SK-N-SH (cell line): ENCODE results near the gene COL4A5. TPM values are rescaled to one million over a fixed set of nuclear protein-coding genes. Genes with fewer than 3 reads are reported as not detected.

Experiments
- CTCF ChIA-PET: fragments of 300-600, 350-600 bp; formaldehyde crosslinking; extraction: SDS; loops from one replicate; lab custom pipeline; 2021; lab: Yijun Ruan, JAX
- POLR2A ChIA-PET: fragments of 350-600 bp; sonication (Branson Sonifier 250); formaldehyde crosslinking; extraction: SDS; loops from one replicate; lab custom pipeline; 2020; ENCODE audit warnings: antibody characterized with exemption, inconsistent platforms; lab: Yijun Ruan, JAX
- DNase-seq: peaks from one replicate; pipeline ENCODE4 v3.0.0; 2012
- H2AFZ ChIP-seq: fragments of 200-600 bp; sonication (generic); 2 replicates; pipeline ENCODE4 v1.8.1; 2016; ENCODE audit warnings: antibody characterized with exemption, mild to moderate bottlenecking, low read depth
- H3F3A ChIP-seq: fragments of 200-600 bp; sonication (generic); replicated peaks from 2 replicates; pipeline ENCODE3; 2016; ENCODE audit warnings: antibody characterized with exemption, mild to moderate bottlenecking; ENCODE audit not compliant: insufficient read depth
- H3K27ac ChIP-seq, 2 experiments: fragments of 200-500 bp in 1 of 2; fragments of 200-600 bp in 1 of 2; sonication (Bioruptor generic) in 1 of 2; sonication (generic), shearing (Covaris generic) in 1 of 2; 2 replicates each; pipeline versions ENCODE4 v1.5.1 to v1.6.1; 2014 to 2016; ENCODE audit warnings: low read depth in 2 of 2, inconsistent platforms in 1 of 2, low read length in 1 of 2, mild to moderate bottlenecking in 1 of 2, mixed read lengths in 1 of 2
- H3K27me3 ChIP-seq: fragments of 200-600 bp; sonication (generic), shearing (Covaris generic); 2 replicates; pipeline ENCODE4 v1.6.1; 2016; ENCODE audit warnings: mixed run types; ENCODE audit not compliant: insufficient read depth
- H3K36me3 ChIP-seq, 2 experiments: fragments of 200-500 bp in 1 of 2; fragments of 200-600 bp in 1 of 2; sonication (Bioruptor generic) in 1 of 2; sonication (generic) in 1 of 2; replicated peaks in 1 of 2; 2 replicates each; pipeline versions ENCODE3 to v1.5.1; 2014 to 2016; ENCODE audit warnings: low read length in 1 of 2, mild to moderate bottlenecking in 1 of 2; ENCODE audit not compliant: insufficient read depth in 2 of 2, control insufficient read depth in 1 of 2
- H3K4me1 ChIP-seq, 2 experiments: fragments of 200-500 bp in 1 of 2; fragments of 200-600 bp in 1 of 2; sonication (Bioruptor generic) in 1 of 2; sonication (generic), shearing (Covaris generic) in 1 of 2; 2 replicates each; pipeline versions ENCODE4 v1.5.1 to v1.6.1; 2014 to 2016; ENCODE audit warnings: low read depth in 1 of 2, low read length in 1 of 2, mixed run types in 1 of 2; ENCODE audit not compliant: insufficient read depth in 2 of 2, control insufficient read depth in 1 of 2
- H3K4me2 ChIP-seq: fragments of 200-600 bp; sonication (generic), shearing (Covaris generic); 2 replicates; pipeline ENCODE4 v1.6.1; 2017; ENCODE audit warnings: mixed run types
- H3K4me3 ChIP-seq, 2 experiments: fragments of 200-500 bp in 1 of 2; fragments of 200-600 bp in 1 of 2; sonication (Bioruptor generic) in 1 of 2; sonication (generic), shearing (Covaris generic) in 1 of 2; 2 replicates each; pipeline versions ENCODE4 v1.5.1 to v1.8.1; 2014 to 2016; ENCODE audit warnings: low read depth in 2 of 2, inconsistent platforms in 1 of 2, low read length in 1 of 2, mild to moderate bottlenecking in 1 of 2, mixed read lengths in 1 of 2, moderate library complexity in 1 of 2
- H3K79me2 ChIP-seq: fragments of 200-600 bp; sonication (generic); 2 replicates; pipeline ENCODE4 v1.8.1; 2017; ENCODE audit warnings: mild to moderate bottlenecking; ENCODE audit not compliant: insufficient read depth
- H3K9ac ChIP-seq: fragments of 200-600 bp; sonication (generic); 2 replicates; pipeline ENCODE4 v1.6.1; 2017; ENCODE audit warnings: mixed run types
- H3K9me2 ChIP-seq: fragments of 200-600 bp; sonication (generic); 2 replicates; pipeline ENCODE4 v1.6.1; 2017; ENCODE audit warnings: mixed run types
- H3K9me3 ChIP-seq: fragments of 200-600 bp; sonication (generic); 2 replicates; pipeline ENCODE4 v1.6.1; 2017; ENCODE audit warnings: mixed run types, mild to moderate bottlenecking, moderate library complexity
- H4K20me1 ChIP-seq: fragments of 200-600 bp; sonication (generic); 2 replicates; pipeline ENCODE4 v1.6.1; 2017; ENCODE audit warnings: mild to moderate bottlenecking, mixed run types; ENCODE audit not compliant: insufficient read depth
- CHD2 ChIP-seq: fragments of 150-350 bp; IDR thresholded peaks from 2 replicates; pipeline ENCODE4 v1.6.1; 2018; ENCODE audit warnings: low read length; ENCODE audit not compliant: partially characterized antibody
- ELF1 ChIP-seq: IDR thresholded peaks from 2 replicates; pipeline ENCODE4 v1.4.0; 2012
- EZH2phosphoT487 ChIP-seq: fragments of 200-600 bp; sonication (generic); IDR thresholded peaks from 2 replicates; pipeline ENCODE4 v1.6.1; 2017; ENCODE audit warnings: low read depth, mixed run types, mild to moderate bottlenecking, antibody characterized with exemption, moderate library complexity, borderline replicate concordance
- GABPA ChIP-seq: IDR thresholded peaks from 2 replicates; pipeline ENCODE4 v1.4.0; 2012; ENCODE audit warnings: low read depth, mild to moderate bottlenecking
- MAX ChIP-seq: IDR thresholded peaks from 2 replicates; pipeline ENCODE4 v1.4.0; 2012; ENCODE audit warnings: low read depth
- MEF2A ChIP-seq: IDR thresholded peaks from 2 replicates; pipeline ENCODE4 v1.4.0; 2012; ENCODE audit warnings: low read depth, borderline replicate concordance
- NRF1 ChIP-seq: IDR thresholded peaks from 2 replicates; pipeline ENCODE4 v1.6.1; 2012; ENCODE audit warnings: low read depth, mild to moderate bottlenecking, low read length
- RAD21 ChIP-seq: IDR thresholded peaks from 2 replicates; pipeline ENCODE4 v1.6.1; 2012; ENCODE audit warnings: mild to moderate bottlenecking, low read length
- RCOR1 ChIP-seq: fragments of 150-350 bp; IDR thresholded peaks from 2 replicates; pipeline ENCODE4 v1.6.1; 2017; ENCODE audit warnings: antibody characterized with exemption, low read length
- REST ChIP-seq: IDR thresholded peaks from 2 replicates; pipeline ENCODE4 v1.6.1; 2012; ENCODE audit warnings: mild to moderate bottlenecking, low read depth, low read length, moderate library complexity
- RFX5 ChIP-seq: IDR thresholded peaks from 2 replicates; pipeline ENCODE4 v1.6.1; 2012; ENCODE audit warnings: mild to moderate bottlenecking, improper control_type of control experiment, low read length
- SIN3A ChIP-seq: IDR thresholded peaks from 2 replicates; pipeline ENCODE4 v1.6.1; 2012; ENCODE audit warnings: low read depth, mild to moderate bottlenecking, low read length, moderate library complexity, borderline replicate concordance
- TAF1 ChIP-seq: IDR thresholded peaks from 2 replicates; pipeline ENCODE4 v1.6.1; 2012; ENCODE audit warnings: low read depth, mild to moderate bottlenecking, low read length, moderate library complexity, borderline replicate concordance
- USF1 ChIP-seq: IDR thresholded peaks from 2 replicates; pipeline ENCODE4 v1.4.0; 2012; ENCODE audit warnings: low read depth, borderline replicate concordance
- USF2 ChIP-seq: fragments of 150-350 bp; IDR thresholded peaks from 2 replicates; pipeline ENCODE4 v1.6.1; 2017; ENCODE audit warnings: antibody characterized with exemption, low read length, low read depth, borderline replicate concordance
- YY1 ChIP-seq: IDR thresholded peaks from 2 replicates; pipeline ENCODE4 v1.4.0; 2012; ENCODE audit warnings: low read depth, mild to moderate bottlenecking
- ZBTB33 ChIP-seq: IDR thresholded peaks from 2 replicates; pipeline ENCODE4 v1.4.0; 2012; ENCODE audit warnings: low read depth, borderline replicate concordance
- WGBS: methylation state at CpG from one replicate; pipeline ENCODE4 v1.1.6; 2017; ENCODE audit warnings: low lambda C conversion rate; 5-methylcytosine and 5-hydroxymethylcytosine counted together
- polyA plus RNA-seq, 3 experiments: library from polyadenylated mRNA; depleted of rRNA; stranded (reverse); fragments of >200 nt; gene quantifications; 2 replicates each; pipeline ENCODE4 v1.2.3, GENCODE V29; 2012

The COL4A5 gene
- polyA plus RNA-seq, 1 of the 3 experiments (the other 2 are of a cell fraction): 0.02 TPM

GRCh38 chrX:108558217-108558616 lies 118.6 kb downstream of the COL4A5 start:
- H3K27me3 ChIP-seq: no peaks in the 10 kb centered on the region; the same call in 1 of the 2 replicates
- ChIA-PET CTCF (no interaction called here), POLR2A (no interaction called here)
- no peak overlapping the region for H3K27ac ChIP-seq
- H4K20me1 ChIP-seq: no peaks in the 10 kb centered on the region
- 11% methylated on average over 1 of the region's 1 CpG for WGBS
- H3F3A ChIP-seq: no peaks in the 10 kb centered on the region
- no peak overlapping the region for H3K4me3 ChIP-seq
- H3K9me3 ChIP-seq: no peaks in the 10 kb centered on the region
- H3K4me2 ChIP-seq: no peak overlapping the region
- DNase-seq: no peak
- H3K4me1 ChIP-seq: no peaks in the 10 kb centered on the region
- H3K9me2 ChIP-seq: no peaks in the 10 kb centered on the region
- H3K79me2 ChIP-seq: no peaks in the 10 kb centered on the region
- no peaks in the 10 kb centered on the region for H3K36me3 ChIP-seq
- no peak overlapping the region for H2AFZ ChIP-seq
- TF ChIP-seq CHD2 (no peak), SIN3A (no peak), USF1 (no peak), GABPA (no peak), ZBTB33 (no peak), NRF1 (no peak), RCOR1 (no peak), MAX (no peak), YY1 (no peak), RFX5 (no peak), RAD21 (no peak), EZH2phosphoT487 (no peak), TAF1 (no peak), ELF1 (no peak), USF2 (no peak), MEF2A (no peak), REST (no peak)
- H3K9ac ChIP-seq: no peak overlapping the region
